Keratinocyte (primary cell): ENCODE results near the gene PISD. TPM values are rescaled to one million over a fixed set of nuclear protein-coding genes. Genes with fewer than 3 reads are reported as not detected.
A peak's percentile ranks its signal among the peaks of the same experiment; 100 is the strongest.

ENCODE experiments used
- DNase-seq: peaks from one replicate; pipeline ENCODE4 v3.0.0-alpha.2; 2011; ENCODE audit warnings: low read depth, missing footprints, low spot score
- FAIRE-seq: peaks from 2 replicates; lab custom pipeline; 2011; peaks lifted over from hg19 to GRCh38; lab: Jason Lieb, UNC
- H2AFZ ChIP-seq: 2 replicates; pipeline ENCODE4 v1.6.0; 2012; ENCODE audit warnings: low read length, control low read depth, inconsistent platforms; ENCODE audit not compliant: control insufficient read depth
- H3K27ac ChIP-seq: 2 replicates; pipeline ENCODE4 v1.5.1; 2011; ENCODE audit warnings: low read length; ENCODE audit not compliant: control insufficient read depth, insufficient read depth
- H3K27me3 ChIP-seq: 3 replicates; pipeline ENCODE4 v1.6.0; 2011; ENCODE audit warnings: low read length; ENCODE audit not compliant: control insufficient read depth, insufficient read depth; ENCODE audit errors: extremely low read depth
- H3K36me3 ChIP-seq, 2 experiments: 2 replicates in 1 of 2; 3 replicates in 1 of 2; pipeline ENCODE4 v1.5.1; 2011; ENCODE audit warnings: low read length in 2 of 2, mild to moderate bottlenecking in 1 of 2; ENCODE audit not compliant: control insufficient read depth in 2 of 2, insufficient read depth in 2 of 2; ENCODE audit errors: extremely low read depth in 1 of 2
- H3K4me1 ChIP-seq: 3 replicates; pipeline ENCODE4 v1.5.1; 2011; ENCODE audit warnings: low read length; ENCODE audit not compliant: control insufficient read depth, insufficient read depth; ENCODE audit errors: extremely low read depth
- H3K4me2 ChIP-seq: 3 replicates; pipeline ENCODE4 v1.6.0; 2011; ENCODE audit warnings: low read depth, low read length; ENCODE audit not compliant: control insufficient read depth, insufficient read depth; ENCODE audit errors: extremely low read depth
- H3K4me3 ChIP-seq, 3 experiments: fragments of 200-600 bp in 1 of 3; sonication (generic) in 1 of 3; 2 replicates in 2 of 3; 3 replicates in 1 of 3; pipeline ENCODE4 v1.5.1; 2011 to 2016; ENCODE audit warnings: low read length in 3 of 3, mild to moderate bottlenecking in 3 of 3, control low read depth in 2 of 3, inconsistent platforms in 1 of 3, low read depth in 1 of 3, mixed read lengths in 1 of 3, mixed run types in 1 of 3, moderate library complexity in 1 of 3; ENCODE audit not compliant: control insufficient read depth in 2 of 3, insufficient read depth in 2 of 3; ENCODE audit errors: extremely low read depth in 1 of 3
- H3K79me2 ChIP-seq: 2 replicates; pipeline ENCODE4 v1.6.0; 2012; ENCODE audit warnings: low read length; ENCODE audit not compliant: control insufficient read depth, insufficient read depth
- H3K9ac ChIP-seq: 3 replicates; pipeline ENCODE4 v1.6.0; 2011; ENCODE audit warnings: low read length; ENCODE audit not compliant: control insufficient read depth, insufficient read depth; ENCODE audit errors: extremely low read depth
- H3K9me1 ChIP-seq: 3 replicates; pipeline ENCODE4 v1.6.0; 2011; ENCODE audit warnings: low read length; ENCODE audit not compliant: control insufficient read depth, insufficient read depth; ENCODE audit errors: extremely low read depth
- H3K9me3 ChIP-seq: 2 replicates; pipeline ENCODE4 v1.5.1; 2012; ENCODE audit warnings: low read depth, low read length; ENCODE audit not compliant: control insufficient read depth
- H4K20me1 ChIP-seq: 3 replicates; pipeline ENCODE4 v1.6.0; 2011; ENCODE audit warnings: low read length; ENCODE audit not compliant: control insufficient read depth, insufficient read depth; ENCODE audit errors: extremely low read depth
- EZH2 ChIP-seq: IDR thresholded peaks from one replicate; pipeline ENCODE4 v1.6.1; 2012; ENCODE audit warnings: inconsistent platforms, mild to moderate bottlenecking, low read length, moderate library complexity
- dilution Hi-C: fragments of 300-500 bp; cut with MboI; formaldehyde crosslinking; loops from one replicate; pipeline ENCODE4 v1.7.0; 2020; ENCODE audit warnings: low sequenced_read_pairs; ENCODE audit not compliant: extremely low pct_ligation_motif_present
- polyA plus RNA-seq, 5 experiments: library from polyadenylated mRNA; depleted of rRNA in 3 of 5; stranded (reverse) in 3 of 5; stranded (forward) in 1 of 5; unstranded in 1 of 5; fragments of >200 nt; gene quantifications; 1 replicate in 1 of 5; 2 replicates in 3 of 5; 3 replicates in 1 of 5; pipeline versions ENCODE4 v1.2.1 to v1.2.3, GENCODE V29; 2011 to 2012; ENCODE audit warnings: missing spikeins in 2 of 5, low read depth in 1 of 5, low replicate concordance in 1 of 5
- TF ChIP-seq, protein P1 (sequence below), 3 experiments: IDR thresholded peaks in 1 of 3; conservative IDR thresholded peaks in 1 of 3; optimal IDR thresholded peaks in 1 of 3; 2 replicates in 2 of 3; 3 replicates in 1 of 3; pipeline versions ENCODE3 to v1.5.1; 2011; ENCODE audit warnings: low read length in 3 of 3, mild to moderate bottlenecking in 3 of 3, moderate library complexity in 2 of 3, control low read depth in 1 of 3, inconsistent platforms in 1 of 3; ENCODE audit not compliant: insufficient read depth in 2 of 3; ENCODE audit errors: extremely low read depth in 1 of 3

Gene PISD
- polyA plus RNA-seq, 1 donor (not counting 4 experiments of a cell fraction or from before 2014, with no cell fraction given), result 25.5 TPM

- H3K9me1 ChIP-seq, result no peaks in the 10 kb centered on the region
- no peak overlapping the region for H2AFZ ChIP-seq
- H3K4me2 ChIP-seq, result no peak overlapping the region
- H4K20me1 ChIP-seq, result no peaks in the 10 kb centered on the region
- peaks cover 89% of the 10 kb centered on the region for H3K79me2 ChIP-seq
- peak overlapping the region; percentile 76 for H3K27ac ChIP-seq
- DNase-seq, result no peak
- H3K9ac ChIP-seq, result no peak overlapping the region
- dilution Hi-C loops, result no loop called here
- H3K9me3 ChIP-seq, result no peaks in the 10 kb centered on the region
- peaks cover 38% of the 10 kb centered on the region for H3K4me1 ChIP-seq
- H3K4me3 ChIP-seq, result no peak overlapping the region
- FAIRE-seq, result no peak
- no peak for TF ChIP-seq EZH2
- TF ChIP-seq, protein P1, sequence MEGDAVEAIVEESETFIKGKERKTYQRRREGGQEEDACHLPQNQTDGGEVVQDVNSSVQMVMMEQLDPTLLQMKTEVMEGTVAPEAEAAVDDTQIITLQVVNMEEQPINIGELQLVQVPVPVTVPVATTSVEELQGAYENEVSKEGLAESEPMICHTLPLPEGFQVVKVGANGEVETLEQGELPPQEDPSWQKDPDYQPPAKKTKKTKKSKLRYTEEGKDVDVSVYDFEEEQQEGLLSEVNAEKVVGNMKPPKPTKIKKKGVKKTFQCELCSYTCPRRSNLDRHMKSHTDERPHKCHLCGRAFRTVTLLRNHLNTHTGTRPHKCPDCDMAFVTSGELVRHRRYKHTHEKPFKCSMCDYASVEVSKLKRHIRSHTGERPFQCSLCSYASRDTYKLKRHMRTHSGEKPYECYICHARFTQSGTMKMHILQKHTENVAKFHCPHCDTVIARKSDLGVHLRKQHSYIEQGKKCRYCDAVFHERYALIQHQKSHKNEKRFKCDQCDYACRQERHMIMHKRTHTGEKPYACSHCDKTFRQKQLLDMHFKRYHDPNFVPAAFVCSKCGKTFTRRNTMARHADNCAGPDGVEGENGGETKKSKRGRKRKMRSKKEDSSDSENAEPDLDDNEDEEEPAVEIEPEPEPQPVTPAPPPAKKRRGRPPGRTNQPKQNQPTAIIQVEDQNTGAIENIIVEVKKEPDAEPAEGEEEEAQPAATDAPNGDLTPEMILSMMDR (optimal IDR thresholded peaks at IDR 0.05 in 1 of 3, IDR thresholded peaks at IDR 0.05 in 1 of 3, conservative IDR thresholded peaks at IDR 0.05 in 1 of 3; ENCODE audit: extremely low read depth in 1 of 3, insufficient read depth in 2 of 3, low read length in 3 of 3), result no peak
- H3K27me3 ChIP-seq, result no peaks in the 10 kb centered on the region
- H3K36me3 ChIP-seq, result peaks cover 3 to 17% of the 10 kb centered on the region in 2 experiments
Observed at GRCh38 chr22:31652911-31653684, 8.9 kb downstream of the PISD start.

DNA sequence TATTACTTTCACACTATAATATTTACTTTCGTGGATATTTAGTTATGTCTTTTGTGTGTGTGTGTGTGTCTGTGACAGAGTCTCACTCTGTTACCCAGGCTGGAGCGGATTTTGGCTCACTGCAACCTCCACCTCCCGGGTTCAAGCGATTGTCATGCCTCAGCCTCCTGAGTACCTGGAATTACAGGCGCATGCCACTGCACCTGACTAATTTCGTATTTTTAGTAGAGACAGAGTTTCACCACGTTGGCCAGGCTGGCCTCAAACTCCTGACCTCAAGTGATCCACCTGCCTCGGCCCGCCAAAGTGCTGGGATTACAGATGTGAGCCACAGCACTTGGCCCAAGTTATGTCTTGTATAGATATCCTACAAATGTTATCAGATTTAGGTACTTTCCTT is 9.9 kb downstream of the PISD start:
- Histone ChIP-seq H3K36me3 (peaks cover 3 to 21% of the 10 kb centered on the region in 2 experiments), H3K27ac (peak overlapping the region; percentile 76), H3K4me1 (peaks cover 47% of the 10 kb centered on the region), H4K20me1 (no peaks in the 10 kb centered on the region), H3K9ac (peak overlapping the region; percentile 18), H2AFZ (no peak overlapping the region), H3K4me3 (no peak overlapping the region), H3K9me1 (no peaks in the 10 kb centered on the region), H3K27me3 (no peaks in the 10 kb centered on the region), H3K79me2 (peaks cover 79% of the 10 kb centered on the region), H3K9me3 (no peaks in the 10 kb centered on the region), H3K4me2 (peak overlapping the region; percentile 0)
- DNase-seq, result no peak
- FAIRE-seq, result no peak
- dilution Hi-C loops, result no loop called here
- TF ChIP-seq, protein P1 (optimal IDR thresholded peaks at IDR 0.05 in 1 of 3, IDR thresholded peaks at IDR 0.05 in 1 of 3, conservative IDR thresholded peaks at IDR 0.05 in 1 of 3; ENCODE audit: extremely low read depth in 1 of 3, insufficient read depth in 2 of 3, low read length in 3 of 3), result no peak
- no peak for TF ChIP-seq EZH2
